NCI-H2171 treated with DMSO at 0.1 percent for 48 hours (cell line): ENCODE measurements around the gene EZH1.
A peak's percentile ranks its signal among the peaks of the same experiment; 100 is the strongest.

Experiments used
- DNase-seq: peaks from one replicate; lab custom pipeline; 2025; lab: John Stamatoyannopoulos, UW

EZH1 gene

GRCh38 chr17:42682722-42683403 lies 62.0 kb downstream of the EZH1 start:
- DNase-seq: peak; percentile 24

GRCh38 chr17:42681976-42682721 lies 62.7 kb downstream of the EZH1 start, which contains the start of gene CNTNAP1:
Gene CNTNAP1, plus strand, starts transcription at chr17:42682531. Its CDS starts 299 bp downstream, at chr17:42682830.
- peak; percentile 62 for DNase-seq

GRCh38 chr17:42680331-42680808 lies 64.5 kb downstream of the EZH1 start:
- no peak for DNase-seq

- DNase-seq: peak; percentile 85
Observed at GRCh38 chr17:42679492-42680330, 65.1 kb downstream of the EZH1 start.

GRCh38 chr17:42678951-42679491 lies 65.8 kb downstream of the EZH1 start:
- peak; percentile 88 for DNase-seq

GRCh38 chr17:42677921-42678781 lies 66.7 kb downstream of the EZH1 start:
- peak; percentile 85 for DNase-seq

- DNase-seq: peak; percentile 99
Observed at GRCh38 chr17:42677012-42677857, 67.6 kb downstream of the EZH1 start.

GRCh38 chr17:42676424-42677011 lies 68.3 kb downstream of the EZH1 start, which contains the start of gene PLEKHH3:
Gene PLEKHH3, minus strand, starts transcription at chr17:42676994. Its CDS starts 431 bp downstream, at chr17:42676563.
- DNase-seq: peak; percentile 33

GRCh38 chr17:42675965-42676423 lies 68.8 kb downstream of the EZH1 start:
- no peak for DNase-seq

- peak; percentile 43 for DNase-seq
Observed at GRCh38 chr17:42675348-42675964, 69.4 kb downstream of the EZH1 start.

GRCh38 chr17:42674755-42675347 lies 70.0 kb downstream of the EZH1 start:
- DNase-seq: peak; percentile 43

GRCh38 chr17:42673885-42674754 lies 70.7 kb downstream of the EZH1 start:
- no peak for DNase-seq

GRCh38 chr17:42673266-42673884 lies 71.5 kb downstream of the EZH1 start:
- no peak for DNase-seq

GRCh38 chr17:42672038-42672437 lies 72.8 kb downstream of the EZH1 start:
- peak; percentile 84 for DNase-seq

- DNase-seq: no peak
Observed at GRCh38 chr17:42670789-42671657, 73.8 kb downstream of the EZH1 start.
